ENCODE measurements around the gene PSAP.

Gene PSAP

GRCh38 chr10:71770255-71770654, 80.8 kb downstream of the PSAP start:
- no peak for DNase-seq (ENCODE audit: extremely low read depth, low read depth)

GRCh38 chr10:71769279-71769823, 81.7 kb downstream of the PSAP start:
- TF ChIP-seq CTCF (IDR thresholded peaks at IDR 0.05; ENCODE audit: low read depth, low read length), result no peak

More at GRCh38 chr10:71770255-71770654, 80.8 kb downstream of the PSAP start:
- TF ChIP-seq CTCF (IDR thresholded peaks at IDR 0.05; ENCODE audit: low read depth, low read length), result no peak

GRCh38 chr10:71767420-71768035, 83.5 kb downstream of the PSAP start:
- no peak for TF ChIP-seq CTCF (IDR thresholded peaks at IDR 0.05; ENCODE audit: low read depth, low read length)
- no peak for DNase-seq (ENCODE audit: extremely low read depth, low read depth)

More at GRCh38 chr10:71769279-71769823, 81.7 kb downstream of the PSAP start:
- DNase-seq (ENCODE audit: extremely low read depth, low read depth), result no peak

- peak; percentile 90 for DNase-seq (ENCODE audit: extremely low read depth, low read depth)
- no peak for TF ChIP-seq CTCF (IDR thresholded peaks at IDR 0.05; ENCODE audit: low read depth, low read length)
Observed at GRCh38 chr10:71766717-71767419, 84.2 kb downstream of the PSAP start.
